Neural progenitor cell (in vitro differentiated cells): Measurements from ENCODE around the gene KPNA6. TPM values are rescaled to one million over a fixed set of nuclear protein-coding genes. Genes with fewer than 3 reads are reported as not detected.

Experiments
- DNase-seq: peaks from one replicate; pipeline ENCODE4 v3.0.0-alpha.2; 2016; ENCODE audit warnings: low spot score
- H2AFZ ChIP-seq: fragments of 200-600 bp; sonication (generic); replicated peaks from 2 replicates; pipeline ENCODE4 v1.6.1; 2016; ENCODE audit warnings: antibody characterized with exemption
- H3F3A ChIP-seq: fragments of 200-600 bp; sonication (generic); 2 replicates; pipeline ENCODE4 v1.6.1; 2016; ENCODE audit warnings: antibody characterized with exemption, low read depth
- H3K27ac ChIP-seq: fragments of 200-600 bp; sonication (generic); 2 replicates; pipeline ENCODE4 v1.5.1; 2016; ENCODE audit warnings: mild to moderate bottlenecking
- H3K27me3 ChIP-seq: fragments of 200-600 bp; sonication (generic); 2 replicates; pipeline ENCODE4 v1.6.1; 2016; ENCODE audit warnings: mild to moderate bottlenecking, moderate library complexity
- H3K36me3 ChIP-seq: fragments of 200-600 bp; sonication (generic); 2 replicates; pipeline ENCODE4 v1.5.1; 2016
- H3K4me1 ChIP-seq: fragments of 200-600 bp; sonication (generic); 2 replicates; pipeline ENCODE4 v1.6.1; 2016; ENCODE audit warnings: mixed run types
- H3K4me2 ChIP-seq: fragments of 200-600 bp; sonication (generic); 2 replicates; pipeline ENCODE4 v1.6.1; 2016
- H3K4me3 ChIP-seq: fragments of 200-600 bp; sonication (generic); 2 replicates; pipeline ENCODE4 v1.5.1; 2016
- H3K79me2 ChIP-seq: fragments of 200-600 bp; sonication (generic); 2 replicates; pipeline ENCODE4 v1.6.1; 2016; ENCODE audit warnings: low read depth
- H3K9ac ChIP-seq: fragments of 200-600 bp; sonication (generic); 2 replicates; pipeline ENCODE4 v1.6.1; 2016
- H3K9me3 ChIP-seq: fragments of 200-600 bp; sonication (generic); 2 replicates; pipeline ENCODE4 v1.5.1; 2016; ENCODE audit warnings: low read depth
- H4K20me1 ChIP-seq: fragments of 200-600 bp; sonication (generic); 2 replicates; pipeline ENCODE4 v1.6.1; 2016; ENCODE audit warnings: low read depth
- H3K27ac Mint-ChIP-seq: 3 replicates; pipeline ENCODE4 v1.8.0; 2021; ENCODE audit warnings: mixed read lengths
- H3K27me3 Mint-ChIP-seq: 2 replicates; pipeline ENCODE4 v1.8.0; 2022; ENCODE audit warnings: low read depth, mild to moderate bottlenecking, inconsistent platforms, moderate library complexity, mixed read lengths; ENCODE audit not compliant: insufficient read depth
- H3K36me3 Mint-ChIP-seq: 3 replicates; pipeline ENCODE4 v1.8.0; 2021; ENCODE audit warnings: mixed read lengths
- H3K4me1 Mint-ChIP-seq: 3 replicates; pipeline ENCODE4 v1.8.0; 2021; ENCODE audit warnings: mixed read lengths
- H3K4me3 Mint-ChIP-seq: 3 replicates; pipeline ENCODE4 v1.8.0; 2021; ENCODE audit warnings: mild to moderate bottlenecking, moderate library complexity, mixed read lengths
- H3K9me3 Mint-ChIP-seq: 3 replicates; pipeline ENCODE4 v1.8.0; 2020; ENCODE audit warnings: mixed read lengths
- CTCF ChIP-seq: fragments of 200-600 bp; sonication (generic); IDR thresholded peaks from 2 replicates; pipeline ENCODE4 v1.5.1; 2017; ENCODE audit warnings: antibody characterized with exemption, mild to moderate bottlenecking
- EZH2 ChIP-seq: fragments of 200-600 bp; sonication (generic); IDR thresholded peaks from 2 replicates; pipeline ENCODE4 v1.6.1; 2017; ENCODE audit warnings: antibody characterized with exemption, mild to moderate bottlenecking, moderate library complexity
- EZH2phosphoT487 ChIP-seq: fragments of 200-600 bp; sonication (generic); IDR thresholded peaks from 2 replicates; pipeline ENCODE4 v1.6.1; 2017; ENCODE audit warnings: antibody characterized with exemption
- total RNA-seq: library from RNA; depleted of rRNA; stranded (reverse); fragments of >200 nt; gene quantifications from 2 replicates; pipeline ENCODE4 v1.2.3, GENCODE V29; 2015; ENCODE audit warnings: low replicate concordance

The KPNA6 gene
- total RNA-seq, 1 donor from 2014 or later, result 69.3 TPM

GRCh38 chr1:32178380-32179192 is 70.7 kb downstream of the KPNA6 start:
- Histone ChIP-seq H3F3A (peaks cover 38% of the 10 kb centered on the region), H3K27ac (no peak overlapping the region), H3K9ac (no peak overlapping the region), H3K27me3 (no peaks in the 10 kb centered on the region), H2AFZ (peak overlapping the region; percentile 92), H4K20me1 (peaks cover 24% of the 10 kb centered on the region), H3K79me2 (peaks cover 36% of the 10 kb centered on the region), H3K4me1 (peaks cover 16% of the 10 kb centered on the region), H3K4me3 (peak overlapping the region; percentile 70), H3K4me2 (peak overlapping the region; percentile 99), H3K9me3 (no peaks in the 10 kb centered on the region), H3K36me3 (no peaks in the 10 kb centered on the region)
- H3K36me3 Mint-ChIP-seq, result peaks cover 14% of the 10 kb centered on the region
- TF ChIP-seq EZH2, result no peak
- TF ChIP-seq CTCF, result no peak
- TF ChIP-seq EZH2phosphoT487, result no peak
- no peaks in the 10 kb centered on the region for H3K9me3 Mint-ChIP-seq
- peak overlapping the region; percentile 88 for H3K27ac Mint-ChIP-seq
- no peak for DNase-seq
- H3K4me1 Mint-ChIP-seq, result peaks cover 21% of the 10 kb centered on the region
- H3K4me3 Mint-ChIP-seq, result peak overlapping the region; percentile 90
- peaks cover 4% of the 10 kb centered on the region for H3K27me3 Mint-ChIP-seq

GRCh38 chr1:32179193-32179442 is 71.3 kb downstream of the KPNA6 start:
- Histone ChIP-seq H3K27ac (no peak overlapping the region), H3K79me2 (peaks cover 41% of the 10 kb centered on the region), H3K36me3 (no peaks in the 10 kb centered on the region), H3F3A (peaks cover 38% of the 10 kb centered on the region), H3K9ac (no peak overlapping the region), H3K4me2 (peak overlapping the region; percentile 99), H3K4me1 (peaks cover 16% of the 10 kb centered on the region), H3K9me3 (no peaks in the 10 kb centered on the region), H4K20me1 (peaks cover 25% of the 10 kb centered on the region), H3K27me3 (no peaks in the 10 kb centered on the region), H3K4me3 (peak overlapping the region; percentile 70), H2AFZ (peak overlapping the region; percentile 92)
- Mint-ChIP-seq H3K9me3 (no peaks in the 10 kb centered on the region), H3K27me3 (peaks cover 4% of the 10 kb centered on the region), H3K27ac (peak overlapping the region; percentile 88), H3K4me1 (peaks cover 21% of the 10 kb centered on the region), H3K4me3 (peak overlapping the region; percentile 90), H3K36me3 (peaks cover 18% of the 10 kb centered on the region)
- no peak for TF ChIP-seq EZH2phosphoT487
- TF ChIP-seq EZH2, result no peak
- TF ChIP-seq CTCF, result no peak
- DNase-seq, result no peak

GRCh38 chr1:32179443-32180185 is 71.8 kb downstream of the KPNA6 start, which contains the start of gene TXLNA:
TSS of gene TXLNA (plus strand) at chr1:32179675. CDS start at chr1:32180346, 671 bp downstream.
- Histone ChIP-seq H4K20me1 (peaks cover 30% of the 10 kb centered on the region), H3K4me3 (peak within 1 kb of the TSS; percentile 70), H3K27ac (peak within 1 kb of the TSS; percentile 76), H3K4me1 (peaks cover 16% of the 10 kb centered on the region), H3K79me2 (peaks cover 46% of the 10 kb centered on the region), H3K9ac (peak within 1 kb of the TSS; percentile 71), H3K36me3 (no peaks in the 10 kb centered on the region), H3K9me3 (no peaks in the 10 kb centered on the region), H3K27me3 (no peaks in the 10 kb centered on the region), H3K4me2 (peak within 1 kb of the TSS; percentile 99), H2AFZ (peak within 1 kb of the TSS; percentile 92), H3F3A (peaks cover 38% of the 10 kb centered on the region)
- TF ChIP-seq EZH2phosphoT487 (no peak), CTCF (peak; percentile 3)
- H3K9me3 Mint-ChIP-seq, result no peaks in the 10 kb centered on the region
- H3K36me3 Mint-ChIP-seq, result peaks cover 22% of the 10 kb centered on the region
- H3K4me1 Mint-ChIP-seq, result peaks cover 21% of the 10 kb centered on the region
- peaks cover 2% of the 10 kb centered on the region for H3K27me3 Mint-ChIP-seq
- peak within 1 kb of the TSS; percentile 95 for H3K4me3 Mint-ChIP-seq
- H3K27ac Mint-ChIP-seq, result peak within 1 kb of the TSS; percentile 98
- DNase-seq, result peak; percentile 94
